LNCAP (cell line): ENCODE results near the gene ERN1.

Source experiments
- TF ChIP-seq, protein P1 (sequence below): fragments of 450-650 bp; IDR thresholded peaks from 2 replicates; pipeline ENCODE4 v1.5.1; 2017; ENCODE audit warnings: mild to moderate bottlenecking

ERN1 gene

GRCh38 chr17:64095144-64095882 lies 34.6 kb downstream of the ERN1 start:
- TF ChIP-seq, protein P1, sequence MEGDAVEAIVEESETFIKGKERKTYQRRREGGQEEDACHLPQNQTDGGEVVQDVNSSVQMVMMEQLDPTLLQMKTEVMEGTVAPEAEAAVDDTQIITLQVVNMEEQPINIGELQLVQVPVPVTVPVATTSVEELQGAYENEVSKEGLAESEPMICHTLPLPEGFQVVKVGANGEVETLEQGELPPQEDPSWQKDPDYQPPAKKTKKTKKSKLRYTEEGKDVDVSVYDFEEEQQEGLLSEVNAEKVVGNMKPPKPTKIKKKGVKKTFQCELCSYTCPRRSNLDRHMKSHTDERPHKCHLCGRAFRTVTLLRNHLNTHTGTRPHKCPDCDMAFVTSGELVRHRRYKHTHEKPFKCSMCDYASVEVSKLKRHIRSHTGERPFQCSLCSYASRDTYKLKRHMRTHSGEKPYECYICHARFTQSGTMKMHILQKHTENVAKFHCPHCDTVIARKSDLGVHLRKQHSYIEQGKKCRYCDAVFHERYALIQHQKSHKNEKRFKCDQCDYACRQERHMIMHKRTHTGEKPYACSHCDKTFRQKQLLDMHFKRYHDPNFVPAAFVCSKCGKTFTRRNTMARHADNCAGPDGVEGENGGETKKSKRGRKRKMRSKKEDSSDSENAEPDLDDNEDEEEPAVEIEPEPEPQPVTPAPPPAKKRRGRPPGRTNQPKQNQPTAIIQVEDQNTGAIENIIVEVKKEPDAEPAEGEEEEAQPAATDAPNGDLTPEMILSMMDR, result no peak

DNA sequence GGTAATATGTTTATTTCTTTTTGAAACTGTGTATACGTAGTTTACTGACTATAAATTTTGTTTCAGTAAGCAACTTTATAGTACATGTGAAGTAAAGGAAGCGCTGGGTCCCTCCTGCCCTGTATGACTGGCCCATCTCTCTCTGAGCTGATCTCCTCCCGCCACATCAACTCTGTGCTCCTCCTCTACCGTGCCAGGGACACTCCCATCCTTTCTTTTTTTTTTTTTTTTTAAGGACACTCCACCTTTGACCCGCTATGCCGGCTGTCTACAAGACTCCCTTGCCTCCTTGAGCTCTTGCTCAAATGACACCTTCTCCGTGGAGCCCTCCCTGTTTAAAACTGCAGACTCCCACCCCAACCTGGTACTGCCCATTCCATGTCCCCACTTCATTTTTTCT lies 35.5 kb downstream of the ERN1 start:
- TF ChIP-seq, protein P1, result no peak

- TF ChIP-seq, protein P1, result no peak
These were observed 36.9 kb downstream of the ERN1 start for GRCh38 chr17:64092952-64093451.

DNA sequence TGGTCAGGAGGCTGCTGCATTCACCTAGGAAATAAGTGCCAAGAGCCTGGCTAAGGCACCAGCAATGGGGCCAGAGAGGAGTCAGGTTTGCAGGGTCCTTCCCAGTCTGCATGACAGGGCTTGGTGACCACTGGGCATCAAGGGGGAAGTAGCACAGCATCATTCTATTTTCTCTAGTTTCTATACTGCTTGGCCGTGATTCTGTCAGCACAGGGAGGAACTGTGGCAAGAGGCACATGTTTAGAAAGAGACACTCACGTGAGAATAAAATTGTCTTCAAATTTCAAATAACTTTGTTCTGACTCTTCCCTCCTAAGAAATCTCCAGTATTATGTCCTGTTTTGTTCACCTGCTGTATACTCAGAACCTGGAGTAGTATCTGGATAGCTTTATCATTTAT lies 37.8 kb downstream of the ERN1 start:
- TF ChIP-seq, protein P1, result no peak

DNA sequence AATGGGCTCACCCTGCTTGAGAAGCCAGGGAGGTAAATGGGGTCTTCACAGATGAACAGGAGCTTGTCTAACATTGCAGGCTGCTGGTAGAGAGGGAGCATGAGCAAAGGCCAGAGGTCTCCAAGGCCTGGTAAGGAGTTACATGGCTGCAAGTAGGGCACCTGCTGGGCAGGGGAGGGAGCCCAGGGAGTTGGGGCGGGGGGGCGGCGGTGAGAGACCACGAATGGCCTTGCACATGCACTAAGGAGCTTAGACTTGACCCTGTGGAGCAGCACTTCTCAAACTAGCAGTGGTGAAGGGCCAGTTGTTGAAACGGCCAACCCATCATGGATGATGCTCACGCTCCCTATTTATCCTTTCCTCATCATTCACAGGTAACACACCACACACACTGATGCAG lies 38.4 kb downstream of the ERN1 start:
- TF ChIP-seq, protein P1, result no peak

DNA sequence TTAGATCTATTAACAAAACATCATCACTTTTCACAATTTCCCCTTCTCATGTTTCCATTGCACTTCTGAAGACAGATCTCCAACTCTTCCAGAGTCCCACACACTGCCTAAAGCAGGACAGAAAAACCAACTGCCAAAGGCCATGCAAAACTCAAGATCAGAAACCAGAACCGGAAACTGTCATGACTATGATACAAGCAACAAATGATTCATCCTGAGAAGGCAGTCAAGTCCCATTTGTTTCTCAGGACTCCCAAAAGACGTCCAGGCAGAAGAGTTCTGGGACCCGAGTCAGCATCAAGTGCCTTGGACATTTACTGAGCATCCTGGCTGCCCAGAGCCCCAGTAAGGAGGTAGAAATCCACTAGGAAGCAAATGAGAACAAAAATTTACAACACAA lies 38.8 kb downstream of the ERN1 start:
- TF ChIP-seq, protein P1, result no peak

- TF ChIP-seq, protein P1, result no peak
These were observed 39.8 kb downstream of the ERN1 start for GRCh38 chr17:64090144-64090543.
